ENCODE data around the gene PTBP3.

Gene PTBP3

GRCh38 chr9:112175796-112176315 lies 157.6 kb downstream of the PTBP3 start:
- Histone ChIP-seq H3K4me3 (ENCODE audit: low read depth in 1 of 2, low read length in 2 of 2) (peak overlapping the region; percentile 64 to 66), H3K36me3 (ENCODE audit: control insufficient read depth in 1 of 2, insufficient read depth in 2 of 2, low read length in 2 of 2) (no peaks in the 10 kb centered on the region), H3K4me1 (ENCODE audit: control insufficient read depth in 1 of 2, insufficient read depth in 2 of 2, low read length in 2 of 2) (peaks cover 41 to 56% of the 10 kb centered on the region in 2 donors), H3K9ac (ENCODE audit: low read depth in 1 of 2, low read length in 2 of 2) (peak overlapping the region; percentile 65 to 85), H3K27ac (ENCODE audit: low read depth, low read length) (no peak overlapping the region), H3K9me3 (ENCODE audit: control insufficient read depth in 1 of 2, low read length in 2 of 2) (no peaks in the 10 kb centered on the region), H3K27me3 (ENCODE audit: control insufficient read depth in 1 of 2, insufficient read depth in 2 of 2, low read length in 2 of 2) (no peaks in the 10 kb centered on the region)

- H3K9me3 ChIP-seq (ENCODE audit: control insufficient read depth in 1 of 2, low read length in 2 of 2): no peaks in the 10 kb centered on the region
- H3K4me1 ChIP-seq (ENCODE audit: control insufficient read depth in 1 of 2, insufficient read depth in 2 of 2, low read length in 2 of 2): peaks cover 36 to 52% of the 10 kb centered on the region in 2 donors
- peak within 1 kb of the TSS; percentile 59 for H3K27ac ChIP-seq (ENCODE audit: low read depth, low read length)
- peak within 1 kb of the TSS; percentile 67 to 85 for H3K9ac ChIP-seq (ENCODE audit: low read depth in 1 of 2, low read length in 2 of 2)
- peak within 1 kb of the TSS; percentile 64 to 71 for H3K4me3 ChIP-seq (ENCODE audit: low read depth in 1 of 2, low read length in 2 of 2)
- no peaks in the 10 kb centered on the region for H3K36me3 ChIP-seq (ENCODE audit: control insufficient read depth in 1 of 2, insufficient read depth in 2 of 2, low read length in 2 of 2)
- H3K27me3 ChIP-seq (ENCODE audit: control insufficient read depth in 1 of 2, insufficient read depth in 2 of 2, low read length in 2 of 2): no peaks in the 10 kb centered on the region
Measured at GRCh38 chr9:112174965-112175795, 158.2 kb downstream of the PTBP3 start, which contains the start of gene SUSD1. Gene SUSD1, minus strand, starts transcription at chr9:112175297. Its CDS starts 62 bp downstream, at chr9:112175235.

GRCh38 chr9:112174222-112174964 lies 159.0 kb downstream of the PTBP3 start:
- H3K9me3 ChIP-seq (ENCODE audit: control insufficient read depth in 1 of 2, low read length in 2 of 2): no peaks in the 10 kb centered on the region
- peak overlapping the region; percentile 65 to 67 for H3K9ac ChIP-seq (ENCODE audit: low read depth in 1 of 2, low read length in 2 of 2)
- H3K4me1 ChIP-seq (ENCODE audit: control insufficient read depth in 1 of 2, insufficient read depth in 2 of 2, low read length in 2 of 2): peaks cover 34 to 58% of the 10 kb centered on the region in 2 donors
- no peaks in the 10 kb centered on the region for H3K27me3 ChIP-seq (ENCODE audit: control insufficient read depth in 1 of 2, insufficient read depth in 2 of 2, low read length in 2 of 2)
- H3K27ac ChIP-seq (ENCODE audit: low read depth, low read length): peak overlapping the region; percentile 59
- no peaks in the 10 kb centered on the region for H3K36me3 ChIP-seq (ENCODE audit: control insufficient read depth in 1 of 2, insufficient read depth in 2 of 2, low read length in 2 of 2)
- peak overlapping the region; percentile 64 to 71 for H3K4me3 ChIP-seq (ENCODE audit: low read depth in 1 of 2, low read length in 2 of 2)

- Histone ChIP-seq H3K36me3 (ENCODE audit: control insufficient read depth in 1 of 2, insufficient read depth in 2 of 2, low read length in 2 of 2) (no peaks in the 10 kb centered on the region), H3K4me1 (ENCODE audit: control insufficient read depth in 1 of 2, insufficient read depth in 2 of 2, low read length in 2 of 2) (peaks cover 41 to 66% of the 10 kb centered on the region in 2 donors), H3K9ac (ENCODE audit: low read depth in 1 of 2, low read length in 2 of 2) (peak overlapping the region; percentile 65 to 67), H3K27me3 (ENCODE audit: control insufficient read depth in 1 of 2, insufficient read depth in 2 of 2, low read length in 2 of 2) (no peaks in the 10 kb centered on the region), H3K9me3 (ENCODE audit: control insufficient read depth in 1 of 2, low read length in 2 of 2) (no peaks in the 10 kb centered on the region), H3K27ac (ENCODE audit: low read depth, low read length) (peak overlapping the region; percentile 59), H3K4me3 (ENCODE audit: low read depth in 1 of 2, low read length in 2 of 2) (peak overlapping the region; percentile 64 to 71)
Measured at GRCh38 chr9:112173489-112174221, 159.8 kb downstream of the PTBP3 start.

- Histone ChIP-seq H3K9ac (ENCODE audit: low read depth in 1 of 2, low read length in 2 of 2) (peak overlapping the region in 1 of 2 donors; percentile 9), H3K36me3 (ENCODE audit: control insufficient read depth in 1 of 2, insufficient read depth in 2 of 2, low read length in 2 of 2) (no peaks in the 10 kb centered on the region), H3K27ac (ENCODE audit: low read depth, low read length) (peak overlapping the region; percentile 70), H3K4me3 (ENCODE audit: low read depth in 1 of 2, low read length in 2 of 2) (no peak overlapping the region), H3K4me1 (ENCODE audit: control insufficient read depth in 1 of 2, insufficient read depth in 2 of 2, low read length in 2 of 2) (peaks cover 49 to 75% of the 10 kb centered on the region in 2 donors), H3K9me3 (ENCODE audit: control insufficient read depth in 1 of 2, low read length in 2 of 2) (no peaks in the 10 kb centered on the region), H3K27me3 (ENCODE audit: control insufficient read depth in 1 of 2, insufficient read depth in 2 of 2, low read length in 2 of 2) (no peaks in the 10 kb centered on the region)
Measured at GRCh38 chr9:112170968-112171367, 162.5 kb downstream of the PTBP3 start.

GRCh38 chr9:112170235-112170634 lies 163.2 kb downstream of the PTBP3 start:
- peaks cover 45 to 70% of the 10 kb centered on the region in 2 donors for H3K4me1 ChIP-seq (ENCODE audit: control insufficient read depth in 1 of 2, insufficient read depth in 2 of 2, low read length in 2 of 2)
- H3K27ac ChIP-seq (ENCODE audit: low read depth, low read length): peak overlapping the region; percentile 70

GRCh38 chr9:112169368-112169767 lies 164.1 kb downstream of the PTBP3 start:
- H3K4me1 ChIP-seq (ENCODE audit: control insufficient read depth in 1 of 2, insufficient read depth in 2 of 2, low read length in 2 of 2): peaks cover 45 to 70% of the 10 kb centered on the region in 2 donors

More at GRCh38 chr9:112170235-112170634, 163.2 kb downstream of the PTBP3 start:
- Histone ChIP-seq H3K27me3 (ENCODE audit: control insufficient read depth in 1 of 2, insufficient read depth in 2 of 2, low read length in 2 of 2) (no peaks in the 10 kb centered on the region), H3K4me3 (ENCODE audit: low read depth in 1 of 2, low read length in 2 of 2) (no peak overlapping the region), H3K9me3 (ENCODE audit: control insufficient read depth in 1 of 2, low read length in 2 of 2) (no peaks in the 10 kb centered on the region), H3K36me3 (ENCODE audit: control insufficient read depth in 1 of 2, insufficient read depth in 2 of 2, low read length in 2 of 2) (no peaks in the 10 kb centered on the region), H3K9ac (ENCODE audit: low read depth in 1 of 2, low read length in 2 of 2) (no peak overlapping the region)

GRCh38 chr9:112168197-112168596 lies 165.2 kb downstream of the PTBP3 start:
- Histone ChIP-seq H3K9me3 (ENCODE audit: control insufficient read depth in 1 of 2, low read length in 2 of 2) (no peaks in the 10 kb centered on the region), H3K27ac (ENCODE audit: low read depth, low read length) (no peak overlapping the region), H3K4me3 (ENCODE audit: low read depth in 1 of 2, low read length in 2 of 2) (no peak overlapping the region), H3K36me3 (ENCODE audit: control insufficient read depth in 1 of 2, insufficient read depth in 2 of 2, low read length in 2 of 2) (no peaks in the 10 kb centered on the region), H3K27me3 (ENCODE audit: control insufficient read depth in 1 of 2, insufficient read depth in 2 of 2, low read length in 2 of 2) (no peaks in the 10 kb centered on the region), H3K9ac (ENCODE audit: low read depth in 1 of 2, low read length in 2 of 2) (no peak overlapping the region), H3K4me1 (ENCODE audit: control insufficient read depth in 1 of 2, insufficient read depth in 2 of 2, low read length in 2 of 2) (peaks cover 33 to 58% of the 10 kb centered on the region in 2 donors)

More at GRCh38 chr9:112169368-112169767, 164.1 kb downstream of the PTBP3 start:
- Histone ChIP-seq H3K27me3 (ENCODE audit: control insufficient read depth in 1 of 2, insufficient read depth in 2 of 2, low read length in 2 of 2) (no peaks in the 10 kb centered on the region), H3K36me3 (ENCODE audit: control insufficient read depth in 1 of 2, insufficient read depth in 2 of 2, low read length in 2 of 2) (no peaks in the 10 kb centered on the region), H3K4me3 (ENCODE audit: low read depth in 1 of 2, low read length in 2 of 2) (no peak overlapping the region), H3K27ac (ENCODE audit: low read depth, low read length) (no peak overlapping the region), H3K9me3 (ENCODE audit: control insufficient read depth in 1 of 2, low read length in 2 of 2) (no peaks in the 10 kb centered on the region), H3K9ac (ENCODE audit: low read depth in 1 of 2, low read length in 2 of 2) (no peak overlapping the region)
